ENCODE measurements around the gene PIGU. TPM values are rescaled to one million over a fixed set of nuclear protein-coding genes. Genes with fewer than 3 reads are reported as not detected.

The PIGU gene
- total RNA-seq, 1 donor from 2014 or later: 54.9 TPM

- Mint-ChIP-seq H3K27me3 (ENCODE audit: low read depth) (no peaks in the 10 kb centered on the region), H3K27ac (ENCODE audit: unreplicated experiment) (no peak overlapping the region), H3K9me3 (no peaks in the 10 kb centered on the region), H3K4me1 (no peaks in the 10 kb centered on the region), H3K36me3 (ENCODE audit: low read depth) (peaks cover 23% of the 10 kb centered on the region), H3K4me3 (no peak overlapping the region)
- no peak for DNase-seq (ENCODE audit: low read depth, low spot score)
- TF ChIP-seq CTCF (conservative IDR thresholded peaks at IDR 0.05): no peak
Observed at GRCh38 chr20:34535857-34536256, 141.0 kb downstream of the PIGU start.

DNA sequence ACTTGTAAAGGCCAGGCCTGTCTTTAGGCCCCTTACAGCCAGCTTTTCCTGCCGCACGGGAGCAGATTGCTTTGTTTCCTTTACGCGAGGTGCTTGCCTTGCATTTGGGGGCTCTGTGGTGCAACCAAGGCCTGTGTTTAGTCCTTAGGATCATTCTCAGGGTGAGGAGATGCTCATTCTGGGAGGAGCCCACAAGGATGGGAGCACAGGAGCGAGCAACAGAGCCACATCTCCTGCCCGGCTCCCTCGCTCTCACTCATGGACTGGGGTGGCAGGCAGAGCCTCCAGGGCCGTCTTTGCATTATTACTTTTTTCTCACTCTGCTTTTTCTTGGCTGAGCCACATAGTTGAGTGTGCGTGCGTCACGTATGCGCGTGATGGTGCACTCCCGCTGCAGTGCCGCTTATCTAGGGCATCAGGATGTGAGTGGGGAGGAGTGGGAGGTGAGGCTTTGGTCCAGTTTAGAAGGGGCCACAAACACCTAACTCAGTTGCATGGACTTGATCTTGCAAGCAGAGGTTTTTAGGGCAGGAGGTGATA, 141.5 kb downstream of the PIGU start:
- DNase-seq (ENCODE audit: low read depth, low spot score): no peak
- Mint-ChIP-seq H3K4me1 (no peaks in the 10 kb centered on the region), H3K36me3 (ENCODE audit: low read depth) (peaks cover 21% of the 10 kb centered on the region), H3K27ac (ENCODE audit: unreplicated experiment) (no peak overlapping the region), H3K27me3 (ENCODE audit: low read depth) (no peaks in the 10 kb centered on the region), H3K4me3 (no peak overlapping the region), H3K9me3 (no peaks in the 10 kb centered on the region)
- no peak for TF ChIP-seq CTCF (conservative IDR thresholded peaks at IDR 0.05)

DNA sequence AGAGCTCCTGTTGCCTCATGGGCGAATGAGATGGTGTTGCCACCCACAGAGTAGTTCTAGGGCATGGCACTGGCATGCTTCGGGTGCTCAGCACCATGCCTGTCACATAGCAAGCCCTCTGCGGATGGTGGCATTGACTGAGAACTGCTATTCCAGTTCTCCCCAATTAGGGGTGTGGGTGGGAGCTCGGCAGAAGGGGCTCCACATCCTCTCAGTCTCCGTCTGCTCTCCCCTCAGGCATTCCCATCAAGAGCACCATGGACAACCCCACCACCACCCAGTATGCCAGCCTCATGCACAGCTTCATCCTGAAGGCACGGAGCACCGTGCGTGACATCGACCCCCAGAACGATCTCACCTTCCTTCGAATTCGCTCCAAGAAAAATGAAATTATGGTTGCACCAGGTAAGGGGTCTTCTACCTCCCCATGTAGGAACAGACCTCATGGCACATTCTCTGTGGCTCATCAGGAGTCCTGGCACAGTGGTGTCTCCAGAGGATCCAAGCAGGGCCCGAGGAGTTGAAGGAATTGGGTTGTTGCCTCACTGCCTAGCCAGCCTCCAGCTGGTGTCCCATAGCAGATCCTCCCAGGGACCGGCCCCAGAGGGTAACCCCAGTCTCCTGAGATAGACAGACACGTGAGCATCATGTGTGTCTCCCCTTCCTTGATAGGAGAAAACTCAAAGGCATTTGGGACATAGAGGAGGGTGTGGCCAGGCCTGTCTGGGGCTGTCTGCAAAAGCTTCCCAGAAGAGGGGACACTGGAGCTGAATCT, 142.3 kb downstream of the PIGU start:
- Mint-ChIP-seq H3K27ac (ENCODE audit: unreplicated experiment) (no peak overlapping the region), H3K9me3 (no peaks in the 10 kb centered on the region), H3K36me3 (ENCODE audit: low read depth) (peaks cover 19% of the 10 kb centered on the region), H3K27me3 (ENCODE audit: low read depth) (no peaks in the 10 kb centered on the region), H3K4me1 (no peaks in the 10 kb centered on the region), H3K4me3 (no peak overlapping the region)
- DNase-seq (ENCODE audit: low read depth, low spot score): no peak
- TF ChIP-seq CTCF (conservative IDR thresholded peaks at IDR 0.05): no peak

GRCh38 chr20:34532756-34533155, 144.1 kb downstream of the PIGU start:
- Mint-ChIP-seq H3K27ac (ENCODE audit: unreplicated experiment) (no peak overlapping the region), H3K4me3 (no peak overlapping the region), H3K4me1 (no peaks in the 10 kb centered on the region), H3K9me3 (no peaks in the 10 kb centered on the region), H3K36me3 (ENCODE audit: low read depth) (peaks cover 13% of the 10 kb centered on the region), H3K27me3 (ENCODE audit: low read depth) (no peaks in the 10 kb centered on the region)
- no peak for TF ChIP-seq CTCF (conservative IDR thresholded peaks at IDR 0.05)
- DNase-seq (ENCODE audit: low read depth, low spot score): no peak

DNA sequence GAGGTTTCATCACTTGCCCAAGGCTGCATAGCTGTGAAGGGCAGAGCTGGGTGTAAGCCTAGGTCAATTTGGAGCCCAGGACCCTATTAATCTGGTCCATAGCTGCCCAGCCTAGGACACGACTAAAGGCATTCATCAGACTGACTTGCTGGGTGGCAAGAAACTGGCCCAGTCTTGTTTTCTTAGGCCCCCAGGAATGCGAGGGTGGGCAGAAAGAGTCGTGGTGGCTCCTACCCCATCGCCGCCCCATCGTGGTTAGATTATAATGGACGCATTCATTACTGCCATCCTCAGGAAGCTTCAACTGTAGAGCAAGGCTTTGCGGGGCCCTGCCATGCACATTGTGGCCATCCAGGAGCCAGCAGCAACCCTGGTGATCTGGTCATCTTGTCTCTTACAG, 144.6 kb downstream of the PIGU start:
- H3K36me3 Mint-ChIP-seq (ENCODE audit: low read depth): peaks cover 12% of the 10 kb centered on the region
- no peak overlapping the region for H3K27ac Mint-ChIP-seq (ENCODE audit: unreplicated experiment)
- no peak for TF ChIP-seq CTCF (conservative IDR thresholded peaks at IDR 0.05)
- H3K4me3 Mint-ChIP-seq: no peak overlapping the region
- no peaks in the 10 kb centered on the region for H3K27me3 Mint-ChIP-seq (ENCODE audit: low read depth)
- DNase-seq (ENCODE audit: low read depth, low spot score): no peak
- no peaks in the 10 kb centered on the region for H3K9me3 Mint-ChIP-seq
- no peaks in the 10 kb centered on the region for H3K4me1 Mint-ChIP-seq

Data from neural crest cell (in vitro differentiated cells).